Measurements from ENCODE around the gene AVEN.

The AVEN gene

DNA sequence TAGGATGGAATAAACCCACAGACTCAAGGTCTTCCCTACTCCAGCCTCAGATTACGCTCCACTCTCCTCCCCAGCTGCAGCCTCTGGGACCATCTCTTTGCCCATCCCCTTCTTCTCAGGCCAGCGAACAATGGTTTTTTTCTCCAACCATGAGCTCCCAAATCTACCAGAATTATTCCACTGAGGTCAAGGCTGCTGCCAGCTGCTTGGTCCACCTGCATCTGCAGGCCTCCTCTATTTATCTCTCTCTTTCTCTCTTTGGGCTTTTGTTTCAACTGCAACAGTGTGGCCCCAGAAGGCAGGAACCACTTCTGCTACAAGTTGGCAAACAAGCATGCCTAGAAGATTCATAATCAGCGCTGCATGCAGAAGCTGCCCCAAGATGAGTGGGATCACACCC is 51.6 kb downstream of the AVEN start:
- no peak for DNase-seq (ENCODE audit: low read depth in 3 of 3, low spot score in 1 of 3)

DNA sequence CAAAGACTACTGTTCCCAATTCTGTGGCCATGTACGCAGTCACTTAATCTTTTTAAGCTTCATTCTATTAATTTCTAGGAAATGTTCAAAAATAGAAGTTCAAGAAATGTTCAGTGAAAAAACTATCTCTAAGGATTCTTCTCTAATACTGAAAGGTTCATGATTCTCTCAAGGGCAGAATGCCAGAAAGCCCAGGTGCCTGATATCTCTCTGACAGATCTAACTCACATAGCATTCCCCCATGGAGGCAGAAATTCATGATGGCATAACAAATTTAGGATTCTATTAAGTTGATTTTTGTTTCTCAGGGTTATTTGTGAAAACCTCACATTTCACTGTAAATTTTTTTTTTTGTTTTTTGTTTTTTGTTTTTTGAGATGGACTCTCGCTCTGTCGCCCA is 53.3 kb downstream of the AVEN start:
- no peak for DNase-seq (ENCODE audit: low read depth in 3 of 3, low spot score in 1 of 3)

DNA sequence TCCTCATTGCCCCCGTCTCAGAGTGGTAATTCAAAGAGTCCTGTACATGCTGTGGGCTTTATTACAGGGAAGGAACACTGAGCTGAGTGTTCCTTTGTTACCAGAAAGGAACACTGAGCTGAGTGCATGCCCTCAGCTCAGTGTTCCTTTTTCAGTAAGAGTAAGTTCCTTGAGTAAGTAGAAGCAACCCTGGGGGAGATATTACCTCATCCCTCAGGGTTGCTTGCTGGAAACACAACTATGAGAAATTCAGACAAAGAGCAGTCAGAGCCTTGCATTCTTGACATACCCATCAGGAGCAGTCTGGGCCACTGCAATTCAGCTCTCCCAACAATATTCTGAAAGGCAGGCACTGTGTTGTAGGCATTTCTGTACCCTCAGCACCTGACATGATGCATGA is 53.7 kb downstream of the AVEN start:
- no peak for DNase-seq (ENCODE audit: low read depth in 3 of 3, low spot score in 1 of 3)

DNA sequence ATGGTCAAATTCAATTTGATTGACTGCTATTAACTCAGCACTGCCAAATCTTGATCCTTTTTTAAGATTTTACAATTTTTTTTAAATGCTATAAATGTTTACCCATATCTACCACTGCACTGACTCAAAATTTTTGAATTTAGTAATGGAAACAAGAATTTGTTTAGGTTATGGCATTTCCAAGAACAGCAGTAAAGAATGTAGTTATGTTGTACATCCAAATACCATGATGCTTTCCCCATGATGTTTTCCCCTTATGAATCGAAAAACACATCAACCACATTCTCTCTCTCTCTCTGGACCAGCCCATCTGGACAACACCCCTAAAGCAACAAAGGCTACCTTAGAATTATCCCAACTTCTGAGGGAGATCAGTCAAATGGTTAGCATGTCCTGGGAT is 56.5 kb downstream of the AVEN start:
- no peak for DNase-seq (ENCODE audit: low read depth in 3 of 3, low spot score in 1 of 3)

DNA sequence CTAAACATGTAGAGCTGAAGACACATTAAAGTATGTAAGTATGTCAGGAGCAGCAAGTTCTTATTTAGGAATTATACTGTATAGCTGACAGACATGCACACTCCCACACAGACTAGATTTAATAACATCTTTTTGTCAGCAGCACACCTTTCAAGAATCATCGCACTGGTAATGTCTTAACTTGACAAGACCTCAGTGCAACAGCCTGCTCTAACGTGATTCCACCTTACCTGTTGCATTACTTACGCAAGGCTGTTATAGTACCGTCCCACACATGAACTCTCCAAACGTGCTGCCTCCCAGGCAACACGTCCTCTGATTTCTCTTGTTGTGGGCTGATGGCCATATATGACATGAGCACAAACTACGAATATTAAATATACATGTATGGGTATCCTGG is 58.8 kb downstream of the AVEN start:
- DNase-seq (ENCODE audit: low read depth in 3 of 3, low spot score in 1 of 3) = no peak

DNA sequence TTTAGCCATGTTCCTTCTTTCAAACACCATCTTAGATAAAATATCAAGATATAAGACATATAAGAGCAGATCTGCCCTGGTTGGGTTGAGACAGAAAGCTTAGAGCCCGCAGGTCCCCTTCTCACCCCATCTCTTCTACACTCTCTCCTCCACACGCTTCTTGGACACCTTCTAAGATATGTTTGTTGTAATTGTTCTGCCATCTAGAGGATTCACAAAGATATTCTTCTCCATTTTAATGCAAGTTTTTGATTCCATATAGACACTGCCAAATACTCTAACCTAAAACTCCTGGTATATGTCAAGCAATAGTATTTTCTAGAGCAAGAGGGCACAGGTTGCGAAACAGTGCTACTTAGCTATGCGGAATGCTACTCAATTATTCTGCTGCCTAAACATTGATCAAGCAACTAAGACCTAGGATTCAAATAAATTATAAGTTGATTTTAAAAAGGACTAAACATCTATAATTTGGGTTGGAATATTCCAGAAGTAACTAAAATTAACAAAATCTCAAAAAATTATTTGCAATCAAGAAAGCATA is 63.9 kb downstream of the AVEN start:
- DNase-seq (ENCODE audit: low read depth in 3 of 3, low spot score in 1 of 3) = no peak

DNA sequence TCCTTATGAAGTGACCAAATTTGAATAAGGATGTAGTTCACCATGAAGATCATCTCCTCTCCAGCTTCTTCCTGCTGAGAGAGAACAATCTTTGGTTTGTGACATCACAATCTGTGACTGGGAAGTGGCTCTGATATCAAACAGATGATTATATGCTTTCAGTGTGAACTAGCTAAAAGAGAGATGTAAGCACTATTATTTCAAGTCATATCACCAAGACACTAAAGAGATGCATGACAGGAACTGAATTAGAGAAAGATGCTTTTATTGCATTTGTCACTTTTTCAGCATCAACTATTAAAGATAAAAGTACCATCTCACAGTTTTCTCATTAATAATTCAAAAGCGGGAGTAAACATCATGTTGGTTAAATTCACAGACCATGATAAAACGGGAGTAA is 67.2 kb downstream of the AVEN start:
- no peak for DNase-seq (ENCODE audit: low read depth in 3 of 3, low spot score in 1 of 3)

DNA sequence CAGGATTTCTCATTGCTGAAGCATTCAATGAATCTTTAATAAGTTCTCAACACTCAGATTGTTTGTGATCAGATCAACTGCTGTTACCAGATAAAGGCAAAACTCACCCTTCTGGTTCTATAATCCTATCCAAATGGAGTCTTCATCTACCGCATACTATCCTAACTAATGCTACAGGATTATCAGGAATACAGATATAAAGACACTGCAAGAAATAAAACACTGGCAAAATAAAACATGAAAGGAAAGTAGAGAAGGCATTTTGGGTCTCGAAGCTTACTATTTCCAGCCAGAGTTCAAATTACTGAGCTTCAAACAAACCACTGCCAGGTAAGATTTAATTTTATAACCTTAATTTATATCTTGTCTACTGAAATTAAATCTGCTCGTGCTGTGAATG is 70.2 kb downstream of the AVEN start:
- DNase-seq (ENCODE audit: low read depth in 3 of 3, low spot score in 1 of 3) = no peak

DNA sequence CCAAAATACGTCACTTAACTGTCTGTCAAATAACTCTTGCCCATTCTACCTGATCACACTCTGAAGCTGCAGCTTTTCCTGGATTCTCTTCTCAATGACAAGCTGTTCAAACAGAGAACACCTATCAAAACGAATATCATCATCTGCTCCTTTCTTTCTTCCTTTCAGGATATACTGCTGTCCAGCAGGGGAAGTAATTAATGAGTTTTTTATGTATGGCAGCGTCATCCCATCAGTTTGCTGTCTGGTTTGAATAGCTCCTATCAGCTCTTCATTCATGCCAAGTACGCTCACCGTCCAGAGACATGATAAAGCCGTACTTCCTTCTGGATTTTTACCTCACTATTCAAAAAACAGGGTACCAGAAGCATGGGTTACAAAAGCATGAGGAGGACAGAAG is 70.8 kb downstream of the AVEN start, which contains the start of gene CHRM5:
TSS of gene CHRM5 (plus strand) at position 274 of the 400 bp plus-strand sequence. CDS start 94,221 bp downstream, outside the sequence.
- DNase-seq (ENCODE audit: low read depth in 3 of 3, low spot score in 1 of 3) = no peak

DNA sequence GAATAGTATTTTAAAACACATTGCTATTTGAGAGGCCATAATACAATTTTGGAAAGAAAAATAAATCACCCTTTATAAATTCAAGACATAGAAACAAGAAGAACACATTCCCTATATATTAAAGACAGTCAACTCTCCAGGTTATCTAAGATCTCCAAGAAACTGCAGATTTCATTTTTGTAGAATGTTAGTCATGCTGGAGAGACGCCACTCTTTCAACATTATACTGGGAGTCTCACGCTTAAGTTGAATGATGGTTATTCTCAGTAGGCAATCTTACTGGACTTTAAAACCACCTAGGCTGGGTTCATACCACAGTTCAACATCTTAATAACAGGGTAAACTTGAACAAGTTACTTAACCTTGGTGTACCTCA is 74.4 kb downstream of the AVEN start:
- no peak for DNase-seq (ENCODE audit: low read depth in 3 of 3, low spot score in 1 of 3)

DNA sequence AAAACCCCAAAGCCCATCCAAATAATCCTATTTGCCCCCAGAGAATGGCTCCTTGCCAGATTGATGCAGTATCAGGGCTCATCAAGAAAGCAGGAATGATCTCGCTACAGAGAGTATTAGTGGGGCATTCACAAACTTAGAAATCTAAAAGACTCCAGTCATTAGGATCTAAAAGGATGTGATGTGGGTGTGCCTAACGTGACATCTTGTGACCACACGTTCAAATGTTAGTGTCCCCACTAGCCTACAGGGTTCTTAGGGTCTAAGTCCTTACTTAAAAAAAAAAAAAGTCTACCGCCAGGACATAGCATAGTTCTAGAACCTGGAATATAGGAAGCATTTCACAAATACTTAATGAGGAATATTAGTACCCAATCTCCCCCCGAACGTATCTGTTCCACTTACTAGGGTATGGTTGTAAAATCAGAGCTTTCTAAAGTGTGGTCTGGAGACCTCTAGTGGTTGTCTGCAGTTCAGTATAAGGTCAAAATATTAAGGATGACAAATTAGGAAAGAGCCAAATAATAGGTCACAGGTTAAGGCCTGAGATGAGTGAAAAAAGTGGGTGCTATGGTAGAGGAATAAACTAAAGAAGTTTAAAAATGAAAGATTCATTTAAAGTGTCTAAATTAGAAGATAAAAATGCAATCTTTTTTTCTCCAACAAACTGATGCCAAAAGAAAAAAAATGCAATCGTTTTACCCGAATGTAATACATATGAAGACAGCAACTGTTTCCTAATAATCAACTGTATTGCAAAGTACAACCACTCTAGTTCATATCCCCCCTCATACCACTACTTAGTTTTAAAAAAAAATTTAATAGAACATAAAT is 75.0 kb downstream of the AVEN start:
- no peak for DNase-seq (ENCODE audit: low read depth in 3 of 3, low spot score in 1 of 3)

DNA sequence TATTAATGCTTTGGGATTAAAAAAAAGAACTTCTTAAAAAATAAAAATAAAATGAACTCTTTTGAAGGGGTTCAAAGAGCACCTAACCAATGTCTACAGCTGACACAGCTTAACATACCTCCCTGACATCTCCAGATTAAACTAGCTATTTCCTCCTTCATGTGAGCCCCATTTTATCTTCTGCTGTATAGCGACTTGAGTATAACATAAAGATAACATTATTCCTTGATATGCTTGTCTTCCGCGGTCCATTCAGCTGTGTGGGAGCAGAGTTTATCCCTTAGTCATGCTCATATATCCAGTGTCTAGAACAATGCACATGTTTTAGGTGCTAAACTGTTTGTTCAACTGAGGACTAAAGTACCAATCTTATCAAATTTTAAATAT is 78.5 kb downstream of the AVEN start:
- DNase-seq (ENCODE audit: low read depth in 3 of 3, low spot score in 1 of 3) = no peak

DNA sequence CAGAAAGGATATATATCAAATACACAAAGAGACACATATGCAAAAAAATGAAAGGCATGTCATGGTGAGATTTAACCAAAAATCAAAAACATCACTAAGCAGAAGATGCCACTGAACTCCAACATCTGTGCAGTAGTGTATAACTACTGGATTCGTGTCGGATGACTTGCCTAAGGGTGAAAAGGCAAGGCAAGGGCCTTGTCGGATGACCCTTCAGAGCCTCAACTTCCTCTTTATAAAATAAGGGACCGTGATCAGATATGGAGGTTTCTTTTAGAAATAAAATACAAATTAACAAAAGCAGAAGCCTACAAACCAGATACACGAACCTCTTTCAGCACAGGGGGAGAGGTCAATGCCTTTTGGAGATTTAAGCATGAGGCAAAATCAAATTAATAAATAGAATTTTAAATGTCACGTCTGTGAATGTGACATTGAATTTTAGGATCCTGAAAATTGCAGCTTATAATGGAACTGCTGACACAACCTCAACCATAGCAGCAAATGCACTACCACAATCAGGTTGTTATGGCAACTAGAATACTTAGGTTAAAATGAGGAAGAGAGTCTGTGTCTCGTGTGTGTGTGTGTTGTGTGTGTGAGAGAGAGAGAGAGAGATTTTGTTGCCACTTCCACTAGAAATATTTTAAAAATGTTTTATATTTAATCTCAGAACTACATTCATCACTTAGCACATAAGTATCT is 79.0 kb downstream of the AVEN start:
- no peak for DNase-seq (ENCODE audit: low read depth in 3 of 3, low spot score in 1 of 3)

DNA sequence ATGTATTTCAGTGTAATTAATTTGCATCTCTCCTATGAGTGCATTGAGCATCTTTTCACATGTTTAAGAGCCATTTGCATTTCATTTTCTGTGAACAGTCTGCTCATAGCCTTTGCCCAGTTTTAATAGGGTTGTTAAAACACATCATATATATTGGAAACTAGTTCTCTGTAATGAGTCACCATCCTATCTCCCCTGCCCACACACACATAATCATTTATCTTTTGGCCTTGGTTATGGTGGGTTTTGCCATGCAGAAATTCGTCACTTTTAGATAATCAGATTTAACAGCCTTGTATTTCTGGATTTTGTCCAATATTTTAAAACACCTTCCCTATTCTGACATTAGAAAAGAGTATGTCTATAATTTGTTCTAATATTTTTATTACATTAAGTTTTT is 82.6 kb downstream of the AVEN start:
- DNase-seq (ENCODE audit: low read depth in 3 of 3, low spot score in 1 of 3) = no peak

DNA sequence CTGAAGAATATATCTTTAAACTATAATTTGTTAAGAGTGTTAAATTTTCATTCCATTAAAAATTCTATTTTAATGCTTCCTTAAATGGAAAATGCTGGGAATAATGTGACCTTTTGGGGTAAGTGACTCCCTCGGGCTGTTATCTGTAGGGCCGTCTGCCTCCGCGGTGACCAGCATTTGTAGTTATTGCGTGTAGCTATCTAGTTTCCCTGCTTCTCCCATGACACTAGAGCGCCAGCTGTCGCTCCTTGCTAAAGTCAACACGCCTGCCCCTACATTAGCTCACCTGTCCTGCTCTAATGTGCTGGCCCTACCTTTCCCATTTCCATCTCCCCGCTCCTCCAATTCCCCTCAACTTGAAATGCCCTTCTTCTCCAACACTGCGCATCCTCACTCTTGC is 83.1 kb downstream of the AVEN start:
- no peak for DNase-seq (ENCODE audit: low read depth in 3 of 3, low spot score in 1 of 3)

DNA sequence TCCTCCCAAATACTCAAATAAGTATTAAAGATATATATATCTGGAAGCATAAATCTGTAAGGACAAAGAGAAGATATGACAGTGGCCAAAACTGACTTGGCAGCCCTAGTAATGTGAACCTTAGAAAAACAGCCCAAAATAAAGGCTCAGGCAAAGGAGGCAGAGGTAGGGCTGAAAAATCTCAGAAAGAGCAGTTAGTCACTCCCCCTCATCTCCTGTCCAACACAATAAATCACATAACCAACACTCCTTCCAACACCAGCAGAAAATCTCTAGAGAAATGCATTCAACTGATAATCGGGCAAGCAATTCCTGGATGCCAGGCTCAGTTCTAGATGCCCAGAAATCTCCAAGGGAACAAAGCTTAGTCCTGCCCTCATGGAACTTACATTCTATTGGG is 92.9 kb downstream of the AVEN start:
- DNase-seq (ENCODE audit: low read depth in 3 of 3, low spot score in 1 of 3) = no peak

DNA sequence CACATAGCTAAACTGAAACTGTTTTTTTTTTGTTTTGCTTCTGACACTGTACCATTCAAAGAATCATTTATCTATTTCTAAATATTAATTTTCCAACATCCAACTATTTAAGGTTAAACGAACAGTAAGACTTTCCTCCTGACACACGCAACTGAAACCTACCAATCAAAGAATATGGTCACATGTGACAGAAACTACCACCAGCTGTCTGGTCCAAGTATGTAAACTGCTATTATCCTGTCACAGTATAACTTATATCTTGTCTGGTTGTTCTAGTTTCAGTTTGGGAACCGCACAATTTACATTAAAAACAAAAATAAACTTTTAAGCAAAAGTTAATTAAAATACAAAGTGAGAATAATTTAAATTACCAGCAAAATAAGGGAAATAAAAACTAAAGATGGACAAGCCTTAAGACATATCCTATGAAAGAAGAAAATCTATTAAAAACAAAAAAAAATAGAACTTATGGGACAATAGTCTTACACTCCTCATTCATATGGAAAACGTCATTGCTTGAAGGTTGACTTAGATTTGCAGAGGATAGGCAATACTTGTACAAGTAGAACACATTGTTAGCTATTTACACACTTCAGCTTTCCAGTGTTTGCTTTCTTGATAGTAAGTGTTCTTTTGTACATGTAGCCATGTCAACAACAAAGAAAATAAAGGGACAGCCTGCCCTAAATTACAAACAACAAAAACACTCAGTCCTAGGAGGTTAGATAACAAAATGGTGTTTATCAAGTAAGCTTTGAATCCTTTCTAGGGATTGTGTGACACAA is 97.5 kb downstream of the AVEN start:
- DNase-seq (ENCODE audit: low read depth in 3 of 3, low spot score in 1 of 3) = no peak

DNA sequence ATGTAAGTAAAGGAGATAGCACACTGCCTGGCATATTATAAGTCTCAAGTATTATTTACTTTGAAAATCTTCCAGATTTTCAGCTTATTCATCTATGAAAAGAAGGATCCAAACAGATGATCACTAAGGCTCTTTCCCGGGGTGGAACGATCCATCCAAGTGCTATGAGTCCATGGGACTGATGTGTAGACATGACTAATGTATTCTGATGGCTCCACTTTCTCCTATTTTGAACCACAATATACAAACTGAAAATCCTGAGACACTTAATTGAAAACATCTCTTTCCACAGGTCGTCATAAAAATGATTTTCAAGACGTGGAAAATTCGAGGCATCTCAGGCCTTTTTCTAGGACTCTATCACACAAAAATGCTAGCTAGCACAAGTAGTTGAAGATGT is 104.1 kb downstream of the AVEN start:
- DNase-seq (ENCODE audit: low read depth in 3 of 3, low spot score in 1 of 3) = no peak

DNA sequence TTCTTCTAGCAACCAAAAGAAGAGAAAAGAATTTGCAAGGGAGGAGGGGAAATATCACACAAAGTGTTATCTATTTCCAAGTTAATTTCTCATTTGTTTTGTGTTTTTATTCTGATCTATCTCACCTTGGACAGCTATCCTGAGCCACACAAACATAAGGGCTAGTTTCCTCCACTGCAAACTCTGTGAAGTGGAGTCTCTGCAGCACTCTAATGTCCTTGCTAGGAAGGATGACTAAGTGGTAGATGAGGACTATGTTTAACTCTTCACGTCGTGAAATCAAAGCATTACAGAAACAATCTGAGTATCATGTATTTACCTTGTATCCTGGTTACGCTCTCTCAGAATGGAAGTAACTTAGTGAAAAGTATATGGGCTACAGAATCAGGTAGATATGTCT is 104.6 kb downstream of the AVEN start:
- DNase-seq (ENCODE audit: low read depth in 3 of 3, low spot score in 1 of 3) = no peak

DNA sequence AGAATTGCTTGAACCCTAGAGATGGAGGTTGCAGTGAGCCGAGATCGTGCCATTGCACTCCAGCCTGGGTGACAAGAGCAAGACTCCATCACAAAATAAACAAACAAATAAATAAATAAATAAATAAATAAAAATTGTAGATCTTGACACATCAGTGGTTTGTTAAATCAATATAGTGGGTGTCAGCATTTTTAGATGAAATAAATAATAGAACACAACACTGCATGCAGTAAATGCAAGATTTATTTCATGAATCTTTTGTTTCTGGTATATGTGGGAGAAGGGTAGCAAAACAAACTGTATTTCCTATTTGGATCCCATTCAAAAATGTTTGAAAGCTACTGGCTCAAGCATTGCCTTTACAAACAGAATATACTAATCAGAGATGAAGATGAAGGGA is 106.3 kb downstream of the AVEN start:
- no peak for DNase-seq (ENCODE audit: low read depth in 3 of 3, low spot score in 1 of 3)

DNA sequence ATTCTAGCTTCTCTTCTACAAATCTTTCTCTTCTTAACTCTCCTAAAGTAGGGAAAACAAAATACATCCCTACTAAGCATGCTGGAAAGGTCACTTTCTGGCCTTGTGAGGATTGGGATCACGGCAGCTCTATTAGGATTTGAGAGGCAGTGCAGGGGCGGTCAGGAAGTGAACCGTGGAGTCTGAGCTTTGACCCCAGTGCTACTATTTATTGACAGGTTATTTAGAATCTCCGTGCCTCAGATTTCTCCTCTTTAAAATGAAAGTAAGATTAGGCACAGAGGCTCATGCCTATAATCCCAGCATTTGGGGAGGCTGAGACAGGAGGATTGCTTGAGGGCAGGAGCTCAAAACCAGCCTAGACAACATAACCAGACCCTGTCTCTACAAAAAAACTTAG is 112.7 kb downstream of the AVEN start:
- no peak for DNase-seq (ENCODE audit: low read depth in 3 of 3, low spot score in 1 of 3)

DNA sequence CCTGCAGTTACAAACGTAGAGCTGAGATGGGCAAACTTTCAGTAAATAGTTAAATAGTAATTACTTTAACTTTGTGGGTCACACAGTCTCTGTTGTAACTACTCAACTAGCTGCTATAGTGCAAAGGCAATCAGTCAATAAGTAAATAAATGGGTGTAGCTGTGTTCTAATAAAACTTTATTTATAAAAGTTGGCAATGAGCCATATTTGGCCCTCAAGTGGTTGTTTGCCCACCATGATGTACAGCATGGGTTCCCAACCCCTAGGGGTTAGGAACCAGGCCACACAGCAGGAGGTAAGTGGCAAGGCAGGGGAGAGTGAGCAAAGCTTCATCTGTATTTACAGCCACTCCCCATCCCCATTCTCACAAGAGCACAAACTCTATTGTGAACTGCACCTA is 115.6 kb downstream of the AVEN start:
- DNase-seq (ENCODE audit: low read depth in 3 of 3, low spot score in 1 of 3) = no peak
